ENCODE measurements around the gene ADAMTS6.

Gene ADAMTS6

GRCh38 chr5:65474130-65474711 is 7.5 kb downstream of the ADAMTS6 start:
- no peak for DNase-seq (ENCODE audit: low read depth)
- no peak overlapping the region for H3K4me3 ChIP-seq (ENCODE audit: low read depth, low read length)
- TF ChIP-seq, protein P1, sequence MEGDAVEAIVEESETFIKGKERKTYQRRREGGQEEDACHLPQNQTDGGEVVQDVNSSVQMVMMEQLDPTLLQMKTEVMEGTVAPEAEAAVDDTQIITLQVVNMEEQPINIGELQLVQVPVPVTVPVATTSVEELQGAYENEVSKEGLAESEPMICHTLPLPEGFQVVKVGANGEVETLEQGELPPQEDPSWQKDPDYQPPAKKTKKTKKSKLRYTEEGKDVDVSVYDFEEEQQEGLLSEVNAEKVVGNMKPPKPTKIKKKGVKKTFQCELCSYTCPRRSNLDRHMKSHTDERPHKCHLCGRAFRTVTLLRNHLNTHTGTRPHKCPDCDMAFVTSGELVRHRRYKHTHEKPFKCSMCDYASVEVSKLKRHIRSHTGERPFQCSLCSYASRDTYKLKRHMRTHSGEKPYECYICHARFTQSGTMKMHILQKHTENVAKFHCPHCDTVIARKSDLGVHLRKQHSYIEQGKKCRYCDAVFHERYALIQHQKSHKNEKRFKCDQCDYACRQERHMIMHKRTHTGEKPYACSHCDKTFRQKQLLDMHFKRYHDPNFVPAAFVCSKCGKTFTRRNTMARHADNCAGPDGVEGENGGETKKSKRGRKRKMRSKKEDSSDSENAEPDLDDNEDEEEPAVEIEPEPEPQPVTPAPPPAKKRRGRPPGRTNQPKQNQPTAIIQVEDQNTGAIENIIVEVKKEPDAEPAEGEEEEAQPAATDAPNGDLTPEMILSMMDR (IDR thresholded peaks at IDR 0.05; ENCODE audit: low read depth, low read length, missing control alignments): no peak
- in situ Hi-C loops (cut with HindIII; ENCODE audit: low sequenced_read_pairs): no loop called here

DNA sequence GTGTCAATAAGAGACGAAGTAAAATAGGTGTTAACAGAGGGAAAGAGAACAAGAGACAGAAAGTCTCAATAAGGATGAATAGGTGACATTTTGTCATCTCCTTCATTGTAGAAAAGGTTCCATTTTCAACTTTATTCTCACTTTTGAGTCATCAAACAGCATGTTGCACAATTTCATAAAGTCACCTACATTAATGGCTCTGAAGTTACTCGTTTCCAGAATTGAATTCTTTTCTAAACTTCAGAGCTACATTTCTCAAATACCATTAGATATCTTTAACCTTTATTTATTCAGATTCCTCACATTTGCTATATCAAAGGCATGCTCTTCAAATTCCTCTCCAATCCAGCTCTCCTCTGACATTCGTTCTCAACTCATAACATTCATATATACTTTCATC is 13.1 kb downstream of the ADAMTS6 start:
- TF ChIP-seq, protein P1 (IDR thresholded peaks at IDR 0.05; ENCODE audit: low read depth, low read length, missing control alignments): no peak
- in situ Hi-C loops (cut with HindIII; ENCODE audit: low sequenced_read_pairs): no loop called here
- H3K4me3 ChIP-seq (ENCODE audit: low read depth, low read length): no peak overlapping the region
- DNase-seq (ENCODE audit: low read depth): no peak

- in situ Hi-C loops (cut with HindIII; ENCODE audit: low sequenced_read_pairs): no loop called here
- H3K4me3 ChIP-seq (ENCODE audit: low read depth, low read length): no peak overlapping the region
- no peak for DNase-seq (ENCODE audit: low read depth)
- TF ChIP-seq, protein P1 (IDR thresholded peaks at IDR 0.05; ENCODE audit: low read depth, low read length, missing control alignments): no peak
These were observed 19.5 kb downstream of the ADAMTS6 start for GRCh38 chr5:65462139-65462705.

DNA sequence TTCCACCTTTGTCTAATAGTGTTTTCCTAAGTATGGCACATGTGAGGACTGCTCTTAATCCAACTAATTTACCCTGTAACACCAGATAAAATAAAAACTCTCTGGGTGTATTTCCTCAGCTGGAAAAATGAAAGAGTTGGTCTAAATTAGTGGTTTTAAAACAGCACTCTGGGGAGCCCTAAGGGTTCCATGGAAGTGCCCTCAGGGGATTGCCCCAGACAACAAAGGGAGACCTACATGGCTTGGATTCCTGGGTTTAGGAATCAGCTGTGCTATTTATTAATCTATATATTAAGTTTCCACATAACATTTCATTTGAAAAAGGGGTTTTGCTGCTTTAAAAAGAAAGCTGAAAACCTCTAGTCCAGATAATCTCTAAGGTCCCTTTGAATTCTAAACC is 20.2 kb downstream of the ADAMTS6 start:
- TF ChIP-seq, protein P1 (IDR thresholded peaks at IDR 0.05; ENCODE audit: low read depth, low read length, missing control alignments): no peak
- in situ Hi-C loops (cut with HindIII; ENCODE audit: low sequenced_read_pairs): no loop called here
- no peak for DNase-seq (ENCODE audit: low read depth)
- H3K4me3 ChIP-seq (ENCODE audit: low read depth, low read length): no peak overlapping the region

DNA sequence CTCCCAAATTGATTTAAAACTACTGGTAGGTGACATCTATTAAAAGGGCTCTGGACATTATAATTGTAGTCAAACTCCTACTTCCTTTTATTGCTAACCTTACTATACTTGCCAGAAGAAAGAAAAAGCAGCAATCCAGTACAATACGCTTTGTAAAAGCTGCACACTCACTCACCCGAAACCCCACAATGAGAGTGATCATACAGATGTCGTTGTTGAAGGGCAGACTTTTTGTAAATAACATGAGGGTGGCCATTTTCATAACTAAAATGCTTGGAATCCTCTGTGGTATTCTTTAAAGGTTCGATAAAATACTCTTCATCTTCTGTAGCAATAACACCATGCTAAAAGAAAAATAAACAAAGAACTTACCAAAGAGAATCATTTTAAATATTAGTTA is 21.7 kb downstream of the ADAMTS6 start:
- TF ChIP-seq, protein P1 (IDR thresholded peaks at IDR 0.05; ENCODE audit: low read depth, low read length, missing control alignments): no peak
- in situ Hi-C loops (cut with HindIII; ENCODE audit: low sequenced_read_pairs): no loop called here
- no peak overlapping the region for H3K4me3 ChIP-seq (ENCODE audit: low read depth, low read length)
- DNase-seq (ENCODE audit: low read depth): no peak

- in situ Hi-C loops (cut with HindIII; ENCODE audit: low sequenced_read_pairs): no loop called here
- TF ChIP-seq, protein P1 (IDR thresholded peaks at IDR 0.05; ENCODE audit: low read depth, low read length, missing control alignments): no peak
- no peak overlapping the region for H3K4me3 ChIP-seq (ENCODE audit: low read depth, low read length)
- no peak for DNase-seq (ENCODE audit: low read depth)
These were observed 26.7 kb downstream of the ADAMTS6 start for GRCh38 chr5:65455064-65455463.

Data from astrocyte of the cerebellum (primary cell).